ENCODE results near the gene PEX11B.

The PEX11B gene

DNA sequence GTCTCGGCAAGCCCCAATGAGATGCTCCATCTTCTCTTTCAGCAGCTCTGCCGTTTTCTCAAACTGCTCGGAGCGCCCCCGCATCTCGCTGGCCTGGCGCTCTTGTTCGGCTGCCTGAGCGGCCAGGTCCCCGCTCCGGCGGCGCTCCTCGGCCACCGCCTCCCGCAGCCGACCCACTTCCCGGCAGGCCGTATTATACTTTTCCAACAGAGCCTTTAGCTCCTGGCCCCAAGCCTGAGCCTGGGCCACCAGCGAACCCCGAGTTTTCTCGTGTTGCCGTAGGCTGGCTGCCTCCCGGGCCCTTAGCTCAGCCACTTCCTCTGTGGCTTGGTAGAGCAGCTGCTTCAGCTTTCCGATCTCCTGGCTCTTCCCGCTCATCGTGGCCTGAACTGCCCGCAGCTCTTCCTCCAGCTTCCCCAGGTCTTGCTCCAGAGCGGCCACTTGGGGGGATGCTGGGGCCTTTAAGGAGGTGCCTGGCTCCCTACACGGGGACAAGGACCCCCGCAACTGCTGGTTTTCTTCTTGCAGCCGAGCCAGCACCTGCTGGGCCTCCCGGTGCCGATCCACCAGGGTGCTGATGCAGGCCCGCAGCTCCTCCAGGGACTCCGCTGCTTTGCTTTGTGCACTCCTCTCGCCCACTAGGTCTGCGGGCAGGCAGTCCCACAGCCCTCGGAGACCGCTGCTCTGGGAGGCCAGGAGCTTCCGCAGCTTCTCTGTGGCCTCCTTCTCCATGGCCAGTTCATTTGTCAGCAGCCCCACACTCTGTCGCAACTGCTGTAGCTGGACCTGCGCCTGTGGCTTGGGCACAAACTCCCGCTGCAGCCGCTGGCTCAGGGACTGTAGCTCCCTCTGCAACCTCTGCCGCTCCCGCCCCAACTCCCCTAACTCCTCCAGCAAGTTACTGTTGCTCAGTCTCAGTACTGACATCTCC, 46.3 kb downstream of the PEX11B start:
- no peak for DNase-seq (ENCODE audit: low spot score)

DNA sequence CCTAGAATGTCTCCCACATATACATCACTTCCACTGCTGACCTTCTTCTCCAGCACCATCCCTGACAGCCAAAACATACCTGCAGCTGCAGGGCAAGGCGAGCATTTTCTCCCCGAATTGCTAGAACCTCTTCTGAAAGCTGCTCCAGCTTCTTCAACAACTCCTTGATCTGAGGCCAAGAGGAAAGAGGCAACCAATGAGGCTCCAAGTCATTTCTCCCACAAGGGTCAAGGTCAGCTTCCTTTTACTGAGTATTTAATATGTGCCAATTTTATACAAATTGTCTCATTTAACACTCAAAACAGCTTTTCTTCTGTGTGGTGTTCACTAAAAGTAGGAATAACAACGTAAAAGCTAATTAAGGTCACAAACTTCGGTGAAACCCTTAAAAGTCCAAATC, 50.3 kb downstream of the PEX11B start:
- no peak for DNase-seq (ENCODE audit: low spot score)

DNA sequence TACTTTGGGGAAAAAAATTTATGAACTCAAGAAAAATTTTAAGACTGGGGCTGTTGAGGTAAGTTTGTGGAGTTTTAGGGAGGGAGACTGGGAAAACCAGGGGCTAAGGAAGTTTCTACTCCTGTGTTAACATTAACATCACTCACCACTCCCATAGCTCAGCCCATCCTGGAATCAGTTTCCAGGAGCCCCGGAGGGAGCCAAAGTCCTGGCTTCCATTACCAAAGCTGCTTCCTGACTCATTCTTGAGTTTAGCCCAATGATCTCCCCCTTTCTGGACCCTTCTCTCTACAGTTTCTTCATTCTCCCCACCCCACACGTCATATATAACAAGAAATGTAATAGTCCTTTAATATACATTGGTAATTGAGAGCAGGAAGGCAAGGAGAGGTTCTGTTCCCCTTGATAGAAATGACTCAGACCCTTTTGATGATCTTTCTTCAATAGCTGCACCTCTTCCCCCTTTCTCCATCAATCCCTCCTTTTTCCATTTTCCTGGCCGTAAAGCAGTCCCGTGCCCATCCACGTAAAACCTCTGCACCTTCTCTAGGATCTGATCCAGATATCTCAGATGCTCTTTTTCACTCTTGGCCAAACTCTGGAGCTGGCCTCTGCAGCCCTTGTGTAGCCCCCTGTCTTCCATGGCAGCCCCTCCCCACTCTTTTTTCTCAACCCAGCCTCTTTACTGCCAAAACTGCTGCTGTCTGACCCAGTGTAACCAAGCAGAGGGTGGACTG, 55.1 kb downstream of the PEX11B start:
- DNase-seq (ENCODE audit: low spot score), result no peak

All from COLO829 (cell line).